Stimulated activated CD4-positive, alpha-beta T cell treated with anti-CD3 and anti-CD28 coated beads, Interleukin-15, amount 100 ng/mL, for 1 hour (primary cell): ENCODE data around the gene DTNBP1.

Experiments
- DNase-seq, 2 donors: peaks; one replicate each; pipeline ENCODE4 v3.0.0-alpha.2; 2020; ENCODE audit warnings: low read depth in 1 of 2, low spot score in 1 of 2

Gene DTNBP1

DNA sequence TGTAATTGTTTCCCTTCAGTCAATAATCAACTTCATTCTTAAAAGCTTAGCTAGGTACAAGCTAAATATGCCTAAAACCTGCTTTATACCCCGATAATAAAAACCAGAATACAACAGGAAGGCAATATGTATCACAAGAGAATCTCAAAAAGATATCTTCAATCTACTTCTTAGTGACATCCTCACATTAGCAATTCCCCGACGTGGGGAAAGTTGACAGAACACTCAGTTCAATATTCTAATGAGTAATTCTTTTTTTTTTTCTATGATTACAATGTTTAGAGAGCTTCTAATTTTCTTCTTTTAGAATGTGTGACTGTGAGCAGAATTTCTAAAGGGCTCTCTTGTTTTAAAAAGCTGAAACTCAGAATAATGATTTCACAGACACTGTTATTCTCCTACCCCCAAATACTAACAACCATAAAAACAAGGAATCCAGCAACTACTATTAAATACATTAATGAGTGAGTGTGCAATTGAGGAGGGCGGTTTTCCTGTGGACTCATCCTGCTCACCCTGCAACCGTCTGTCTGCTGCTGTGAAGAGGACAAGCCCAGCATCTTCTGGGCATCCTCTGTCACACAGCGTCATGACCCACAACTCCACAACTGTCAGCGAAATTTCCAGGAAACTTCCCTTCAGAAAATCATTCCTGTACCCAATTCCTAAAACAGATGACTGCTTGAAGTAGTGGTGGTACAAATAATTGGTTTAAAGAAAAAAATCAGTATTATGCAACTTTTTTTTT lies 68.1 kb downstream of the DTNBP1 start:
- no peak for DNase-seq

DNA sequence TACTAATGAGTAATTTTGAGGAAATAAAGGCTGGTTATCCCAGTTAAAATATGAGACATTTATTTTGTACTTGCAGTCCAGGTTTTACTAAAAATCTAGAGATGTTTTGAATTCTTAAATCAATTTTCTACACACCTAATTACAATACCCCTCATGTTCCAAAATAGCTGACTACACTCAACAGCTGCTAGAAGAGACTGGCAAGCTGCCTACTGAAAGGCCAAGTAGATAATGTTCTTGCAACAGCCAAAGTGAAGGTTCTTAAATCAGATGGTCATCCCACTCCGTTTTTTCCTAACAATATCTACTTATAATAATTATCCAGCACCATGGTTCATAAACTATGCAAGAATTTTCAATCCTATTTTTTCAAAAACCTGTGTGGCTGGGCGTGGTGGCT lies 69.0 kb downstream of the DTNBP1 start:
- DNase-seq = no peak

DNA sequence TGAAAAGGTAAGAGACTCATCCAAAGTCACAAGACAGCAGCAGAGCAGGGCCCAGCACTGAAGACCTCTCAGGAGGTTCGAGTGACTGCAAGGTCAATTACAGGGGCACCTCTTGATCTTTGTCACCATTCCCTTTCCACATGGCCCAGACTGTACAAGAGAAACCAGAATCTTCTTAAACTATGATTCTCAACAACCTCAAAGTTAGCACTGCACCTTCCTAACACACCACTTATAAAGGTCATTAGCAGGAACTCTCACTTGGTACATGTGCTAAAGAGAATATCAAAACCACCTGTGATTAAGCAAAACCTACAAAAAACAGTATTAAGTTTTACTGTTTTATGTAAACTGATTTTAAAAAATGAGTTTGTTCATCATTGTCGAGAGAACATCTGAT lies 70.2 kb downstream of the DTNBP1 start:
- no peak for DNase-seq

DNA sequence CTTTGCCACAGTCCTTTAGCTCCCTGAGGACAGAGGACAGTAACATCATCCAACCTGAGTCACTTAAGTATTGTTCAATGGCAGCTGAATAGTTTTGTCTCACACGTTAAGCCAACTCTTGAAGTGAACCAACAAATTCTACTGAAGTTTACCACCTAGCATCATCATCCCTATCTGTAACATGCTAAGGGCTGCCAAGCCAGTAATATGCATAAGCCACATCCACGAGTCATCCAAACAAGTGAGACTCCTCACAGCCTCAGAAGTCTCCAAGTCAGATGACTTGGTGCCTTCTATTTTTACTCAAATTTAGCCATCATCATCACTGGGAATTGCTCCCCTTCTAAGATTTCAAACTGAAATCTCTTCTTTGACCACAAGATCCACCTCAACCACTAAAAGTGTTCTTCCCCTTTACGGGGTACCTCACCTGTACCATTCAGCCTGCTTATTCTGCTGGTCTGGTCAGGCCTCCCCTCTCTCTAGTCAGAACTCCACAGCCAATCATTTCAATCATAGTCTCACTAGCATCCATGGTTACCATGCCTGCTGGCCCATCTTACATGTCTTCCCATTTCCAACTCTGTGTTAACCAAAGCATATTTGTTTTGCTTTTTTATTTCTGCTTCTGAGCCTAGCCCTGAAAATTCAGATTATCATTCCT lies 73.7 kb downstream of the DTNBP1 start:
- no peak for DNase-seq

DNA sequence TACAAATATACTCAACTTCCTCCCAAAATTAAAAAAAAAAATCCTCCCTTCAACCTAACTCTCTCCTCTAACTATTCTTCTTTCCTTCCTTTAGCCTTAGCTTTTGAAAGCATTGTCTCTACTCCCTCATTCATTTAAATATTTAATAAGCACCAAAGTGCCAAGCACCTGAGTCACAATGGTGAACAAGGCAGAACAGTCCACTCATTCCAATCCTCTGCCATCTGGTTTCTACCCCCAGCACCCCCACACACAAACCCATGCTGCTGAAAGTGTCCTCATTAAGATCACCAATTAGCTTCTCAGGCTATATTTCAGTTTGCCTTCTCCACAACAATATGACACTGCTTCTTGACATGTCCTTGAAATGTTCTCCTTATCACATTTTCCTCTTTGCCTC lies 76.3 kb downstream of the DTNBP1 start:
- DNase-seq = no peak

DNA sequence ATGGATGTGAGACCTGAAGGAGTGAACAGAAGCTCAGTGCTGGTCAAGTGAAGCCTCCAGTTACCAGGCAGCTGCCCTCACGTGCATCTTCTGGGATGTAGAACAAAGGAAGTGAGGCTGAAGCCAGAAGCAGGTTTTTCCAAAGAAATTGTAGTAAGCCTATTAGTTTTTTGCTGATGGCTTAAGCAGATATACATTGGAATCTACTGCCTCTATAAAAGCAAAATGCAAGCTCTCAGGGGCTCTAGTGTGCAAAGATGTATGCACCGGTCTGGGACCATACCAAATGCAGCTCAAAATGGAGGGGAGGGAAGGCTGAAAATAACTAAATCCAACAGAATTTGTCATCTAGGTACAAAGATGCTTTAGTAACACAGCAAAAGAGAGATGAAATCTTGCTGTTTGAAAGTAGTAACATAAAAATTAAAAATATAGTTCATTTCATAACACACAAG lies 77.0 kb downstream of the DTNBP1 start:
- DNase-seq = no peak

DNA sequence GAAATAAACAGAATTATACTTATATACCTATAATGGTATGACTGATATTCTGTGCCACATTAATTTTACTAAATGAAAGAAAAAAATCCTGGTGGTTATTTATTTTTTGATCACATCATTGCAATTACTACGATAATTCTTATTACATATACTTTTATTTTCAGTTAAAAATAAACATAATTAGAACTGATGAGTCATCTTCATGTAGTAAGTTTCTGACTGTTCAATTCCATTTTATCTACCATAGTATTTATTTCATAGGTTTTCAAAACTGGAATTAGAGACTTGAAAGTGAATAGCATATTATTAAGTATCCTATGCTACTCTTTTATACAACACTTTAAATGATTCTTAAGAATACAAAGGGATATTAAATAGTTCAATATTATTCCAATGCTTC lies 80.3 kb downstream of the DTNBP1 start:
- DNase-seq = no peak

DNA sequence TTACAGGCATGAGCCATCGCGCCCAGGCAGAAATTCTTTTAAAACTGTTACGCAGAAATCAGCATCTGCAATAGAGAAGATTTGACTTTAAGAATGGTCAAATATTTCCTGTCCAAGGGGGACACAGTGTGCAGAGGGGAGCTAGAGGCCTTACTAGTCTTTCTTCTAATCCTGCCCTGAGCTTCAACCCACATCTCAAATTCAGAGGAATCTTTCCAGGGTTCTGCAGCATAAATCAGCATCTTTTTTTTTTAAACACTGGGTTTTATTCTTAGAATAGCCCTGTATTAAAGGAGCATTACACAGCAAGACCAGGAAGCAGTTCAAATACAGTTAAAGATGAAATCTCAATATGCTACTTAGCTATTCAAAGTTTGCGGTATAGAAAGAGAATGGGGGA lies 81.1 kb downstream of the DTNBP1 start:
- no peak for DNase-seq

DNA sequence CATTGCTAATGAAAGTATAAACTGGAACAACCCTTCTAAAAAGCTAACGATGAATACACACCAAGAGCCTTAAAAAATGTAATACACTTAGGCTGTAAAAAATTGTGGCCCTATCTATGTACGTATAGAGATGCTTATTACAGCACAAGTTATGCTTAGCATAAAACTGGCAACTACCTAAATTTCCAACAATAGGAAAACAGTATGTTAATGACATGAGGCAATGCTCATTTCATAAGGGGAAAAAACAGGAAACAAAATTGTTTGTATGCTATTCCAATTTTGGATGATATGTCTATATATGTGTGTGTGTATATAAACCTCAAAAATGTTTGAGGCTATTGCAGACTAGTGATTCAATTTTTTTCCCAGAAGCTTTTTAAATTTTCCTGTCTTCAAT lies 82.5 kb downstream of the DTNBP1 start:
- no peak for DNase-seq

DNA sequence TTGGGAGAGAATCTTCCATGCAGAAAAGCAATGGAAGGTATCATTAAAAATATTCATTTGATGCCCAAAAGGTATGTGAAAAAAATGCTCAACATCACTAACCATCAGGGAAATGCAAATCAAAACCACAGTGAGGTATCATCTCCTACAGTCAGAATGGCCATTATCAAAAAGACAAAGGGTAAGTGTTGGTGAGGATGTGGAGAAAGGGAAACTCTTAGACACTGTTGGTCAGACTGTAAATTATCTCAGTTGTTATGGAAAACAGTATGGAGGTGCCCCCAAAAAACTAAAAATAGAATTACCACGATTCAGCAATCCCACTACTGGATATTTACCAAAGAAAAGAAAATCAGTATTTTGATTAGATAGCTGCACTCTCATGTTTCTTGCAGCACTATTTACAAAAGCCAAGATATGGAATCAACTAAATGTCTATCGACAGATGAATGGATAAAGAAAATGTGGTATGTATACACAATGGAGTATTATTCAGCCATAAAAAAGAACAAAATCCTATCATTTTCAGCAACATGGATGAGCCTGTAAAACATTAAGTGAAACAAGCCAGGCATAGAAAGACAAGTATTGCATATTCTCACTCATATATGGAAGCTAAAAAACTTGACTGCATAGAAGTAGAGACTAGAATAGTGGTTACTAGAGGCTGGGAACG lies 84.0 kb downstream of the DTNBP1 start:
- DNase-seq = no peak

DNA sequence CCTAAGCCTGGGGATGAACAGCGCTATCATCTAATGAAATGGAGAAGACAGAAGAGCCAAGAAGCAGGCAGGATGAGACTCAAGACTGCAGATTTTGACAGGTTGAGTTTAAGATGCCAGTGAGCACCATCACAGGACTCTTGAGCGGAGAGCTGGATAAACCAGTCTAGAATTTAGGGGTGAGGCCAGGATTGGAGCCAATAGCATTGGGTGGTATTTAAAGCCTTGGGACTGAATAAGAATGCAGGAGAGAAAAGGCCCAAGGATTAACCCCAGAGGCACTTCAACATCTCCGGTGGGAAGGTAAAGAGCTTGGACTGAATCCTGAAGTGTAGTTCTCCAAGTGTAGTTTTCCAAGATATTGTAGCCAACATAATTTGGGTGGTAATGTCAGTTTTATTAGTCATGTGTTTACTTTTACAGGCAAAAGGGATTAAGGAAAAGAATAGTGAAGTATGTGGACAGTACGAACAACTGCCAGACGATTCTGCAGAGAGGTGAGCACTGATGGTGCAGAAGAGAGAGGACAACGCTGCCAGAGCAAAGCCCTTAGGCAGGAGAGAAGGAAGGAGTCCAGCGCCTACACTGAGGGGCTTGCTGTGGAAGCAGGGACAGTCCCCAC lies 85.2 kb downstream of the DTNBP1 start:
- DNase-seq = no peak

DNA sequence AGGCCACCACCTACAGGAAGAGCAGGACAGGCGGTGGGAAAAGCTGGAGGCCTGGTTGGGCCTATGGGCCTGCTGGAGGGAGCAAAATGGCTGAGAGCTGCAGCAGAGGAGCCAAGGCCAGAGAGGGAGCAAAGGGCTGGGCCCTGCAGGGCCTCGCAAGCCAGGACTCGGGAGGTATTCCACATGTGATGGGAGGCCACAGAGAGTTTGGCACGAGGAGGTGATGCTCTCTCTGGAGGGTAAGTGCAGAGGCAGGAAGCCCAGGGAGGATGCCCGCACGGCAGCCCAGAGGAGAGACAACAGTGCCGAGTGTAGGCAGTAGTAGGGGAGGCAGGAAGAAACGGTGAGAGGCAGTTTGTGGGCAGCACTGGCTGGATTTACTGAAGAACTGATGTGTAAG lies 85.7 kb downstream of the DTNBP1 start:
- DNase-seq = no peak

DNA sequence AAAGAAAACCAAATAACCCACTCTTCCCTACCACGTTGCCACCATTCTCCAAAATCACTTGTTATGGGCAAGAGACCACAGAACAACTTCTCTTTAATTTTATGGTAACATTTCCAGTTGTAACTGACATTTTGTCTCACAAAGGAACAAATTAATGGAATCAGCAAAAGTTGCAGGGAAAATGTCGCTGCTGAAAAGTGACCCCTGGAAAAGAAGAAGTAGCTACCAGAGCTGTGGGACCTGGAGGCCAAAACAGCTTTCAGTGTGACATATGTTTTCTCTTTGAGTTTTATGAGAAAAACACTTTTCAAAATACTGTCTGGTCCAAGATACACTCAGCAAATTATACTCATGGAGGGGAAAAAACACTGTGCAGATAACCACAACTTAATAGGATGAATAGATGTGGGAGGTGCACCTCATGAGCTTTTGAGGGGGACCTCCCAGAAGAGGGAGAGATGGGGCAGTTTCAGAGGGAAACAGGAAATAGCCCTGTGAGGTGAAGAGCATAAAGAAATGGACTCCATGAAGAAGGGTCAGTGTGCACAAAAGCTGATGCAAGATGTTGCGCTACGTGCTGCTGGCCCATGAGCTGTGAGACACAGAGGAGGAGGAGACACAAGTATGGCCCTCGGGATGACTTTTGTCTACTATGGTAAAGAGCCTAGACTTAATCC lies 87.3 kb downstream of the DTNBP1 start:
- DNase-seq = no peak

DNA sequence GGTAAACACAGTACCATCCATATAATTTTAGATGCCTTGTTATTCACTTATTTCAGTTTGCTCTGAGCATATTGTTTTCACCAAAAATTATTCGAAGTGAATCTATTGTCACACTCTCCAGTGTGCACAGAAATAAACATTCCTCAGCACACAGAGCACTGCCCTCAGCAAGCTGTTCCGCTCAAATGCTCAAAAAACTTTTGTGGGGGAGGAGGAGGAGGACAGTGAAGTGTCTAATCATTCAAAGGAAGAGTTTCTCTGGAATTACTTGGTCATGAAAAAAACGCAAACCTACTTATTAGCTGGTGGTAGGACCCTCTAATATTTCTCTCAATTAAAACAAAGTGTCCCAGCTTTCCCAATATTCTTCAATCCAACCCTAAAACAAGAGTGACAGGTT lies 88.3 kb downstream of the DTNBP1 start:
- DNase-seq = no peak

DNA sequence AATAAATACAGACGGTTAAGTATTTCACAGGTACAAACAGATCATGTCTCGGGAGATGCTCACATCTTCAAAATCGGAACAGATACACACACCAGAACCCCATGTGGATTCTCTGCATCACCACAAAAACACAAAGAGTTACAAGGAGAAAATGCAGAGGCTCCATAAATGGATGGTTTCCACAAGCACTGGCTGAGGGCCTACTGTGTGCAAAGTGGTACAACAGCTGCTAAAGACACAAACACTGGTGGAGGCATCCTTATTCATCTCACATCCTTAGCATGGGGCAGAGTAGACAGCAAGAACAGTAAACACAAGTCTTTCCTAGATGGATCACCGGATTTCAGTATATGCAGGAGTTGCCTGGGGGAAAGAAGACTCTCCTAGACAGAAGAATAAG lies 88.8 kb downstream of the DTNBP1 start:
- DNase-seq = no peak

DNA sequence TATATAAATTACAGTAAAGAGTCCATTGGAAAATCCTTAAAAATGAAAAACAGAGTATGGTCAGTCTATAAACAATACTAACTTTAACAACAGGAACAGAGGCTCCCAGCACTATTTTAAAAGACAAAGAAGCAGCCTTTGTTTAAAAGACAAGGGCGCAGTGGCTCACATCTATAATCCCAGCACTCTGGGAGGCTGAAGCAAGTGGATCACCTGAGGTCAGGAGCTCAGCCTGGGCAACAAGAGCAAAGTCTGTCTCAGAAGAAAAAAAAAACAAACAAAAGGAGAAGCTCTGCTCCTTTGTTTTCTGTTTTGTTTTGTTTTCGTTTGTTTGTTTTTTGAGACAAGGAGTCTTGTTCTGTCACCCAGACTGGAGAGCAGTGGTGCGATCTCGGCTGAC lies 89.4 kb downstream of the DTNBP1 start:
- no peak for DNase-seq

DNA sequence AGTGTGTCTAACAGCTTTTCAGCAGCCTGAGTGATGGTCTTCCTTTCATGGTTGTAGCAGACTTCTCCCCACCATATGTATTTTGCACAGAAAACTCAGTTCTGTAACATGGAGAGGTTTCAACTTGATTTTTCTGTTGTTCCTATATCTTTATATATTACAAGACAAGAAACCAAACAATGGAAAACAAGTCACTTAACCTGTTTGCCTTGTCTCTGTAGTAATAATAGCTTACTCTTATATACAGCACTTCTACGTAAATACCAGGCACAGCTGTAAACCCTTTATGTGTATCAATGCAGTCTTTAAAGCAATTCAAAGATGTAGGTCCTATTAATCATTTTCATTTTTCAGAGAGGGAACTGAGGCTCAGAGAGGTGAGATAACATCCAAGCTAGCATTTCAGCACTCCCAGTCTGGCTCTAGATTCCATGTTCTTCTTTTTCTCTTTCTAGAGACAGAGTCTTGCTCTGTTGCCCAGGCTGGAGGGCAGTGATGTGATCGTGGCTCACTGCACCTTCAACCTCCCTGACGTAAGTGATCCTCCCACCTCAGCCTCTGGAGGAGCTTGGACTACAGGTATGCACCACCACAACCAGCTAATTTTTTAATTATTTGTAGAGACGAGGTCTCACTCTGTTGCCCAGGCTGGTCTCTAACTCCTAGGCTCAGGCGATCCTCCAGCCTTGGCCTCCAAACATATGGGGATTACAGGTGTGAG lies 90.4 kb downstream of the DTNBP1 start:
- DNase-seq = no peak

DNA sequence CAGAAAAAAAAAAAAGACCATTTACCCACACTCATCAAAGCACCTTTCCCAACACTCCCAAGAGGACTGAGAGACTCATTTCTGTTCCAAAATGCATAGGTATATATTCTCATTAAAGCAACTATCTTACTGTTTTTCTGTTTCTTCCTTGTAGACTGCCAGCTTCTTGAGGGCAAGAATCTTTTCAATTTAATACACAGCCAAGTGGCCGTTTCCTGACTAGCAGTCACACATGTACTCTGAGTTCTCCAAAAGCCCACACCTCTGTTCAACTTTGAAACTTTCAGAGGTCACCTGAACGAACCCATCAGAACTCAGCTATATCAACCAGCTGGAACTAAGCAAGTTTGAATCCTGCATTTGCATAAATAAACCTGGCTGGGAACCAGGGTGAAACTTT lies 92.7 kb downstream of the DTNBP1 start:
- no peak for DNase-seq

DNA sequence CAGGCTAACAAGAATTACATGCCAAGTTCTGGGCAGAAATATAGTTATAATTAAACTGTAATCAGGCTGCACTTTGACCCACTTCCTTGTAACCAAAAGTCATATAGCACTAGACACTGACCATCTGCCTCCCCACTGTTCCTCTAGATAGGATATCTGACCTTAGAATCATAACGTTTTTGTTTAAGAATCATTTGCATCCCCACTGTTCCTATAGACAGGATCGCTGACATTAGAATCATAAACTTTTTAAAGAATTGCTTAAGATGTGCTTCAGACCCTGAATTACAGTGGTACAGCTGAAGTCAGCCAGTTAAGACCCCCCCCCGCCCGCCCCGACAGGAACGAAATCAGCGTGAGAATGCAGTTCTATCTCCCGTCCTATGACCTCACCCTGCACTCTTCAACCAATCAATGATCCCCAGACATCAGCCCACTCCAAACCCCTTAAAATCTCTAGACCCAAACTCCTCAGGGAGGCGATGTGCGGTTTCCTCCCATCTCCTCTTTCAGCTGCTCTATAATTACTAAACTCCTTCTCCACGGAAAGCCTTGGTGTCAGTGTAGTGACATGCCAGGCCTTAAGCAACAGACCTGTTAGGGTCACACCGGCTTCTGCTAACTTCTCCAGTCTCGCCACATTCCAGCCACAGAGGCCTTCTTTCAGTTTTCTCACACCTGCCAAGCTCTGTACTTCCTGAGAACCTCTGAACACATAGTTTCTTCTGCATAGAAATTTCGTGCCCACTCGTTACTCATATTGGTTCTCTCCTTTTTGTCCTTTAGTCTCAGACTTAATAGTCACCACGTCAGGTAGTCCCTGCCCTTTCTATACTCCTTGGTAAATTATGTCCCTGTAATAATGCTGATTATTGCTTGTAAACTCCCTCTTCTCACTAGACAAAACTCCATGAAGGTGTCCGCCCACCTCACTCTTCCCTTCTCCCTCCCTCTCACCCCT lies 93.5 kb downstream of the DTNBP1 start:
- DNase-seq = no peak

DNA sequence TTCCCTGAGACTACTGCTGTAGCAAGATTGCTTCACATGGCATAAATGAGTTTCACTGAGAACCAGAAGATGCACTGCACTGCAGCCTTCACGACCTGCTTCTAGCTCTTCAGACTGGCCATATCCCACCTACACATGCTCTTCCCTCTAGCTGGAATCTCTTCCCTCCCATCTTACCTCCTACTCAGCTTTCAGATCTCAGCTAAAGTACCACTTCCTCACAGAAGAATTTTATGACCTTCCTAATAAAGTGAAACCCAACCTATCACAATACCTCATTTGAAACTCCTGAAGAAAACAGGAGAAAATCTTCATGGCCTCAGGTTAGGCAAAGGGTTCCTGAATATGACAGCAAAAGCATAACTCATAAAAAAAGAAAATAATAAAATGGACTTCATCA lies 99.9 kb downstream of the DTNBP1 start:
- DNase-seq = no peak
